GM21786 (cell line): Measurements from ENCODE around the gene LRP3.
"Not testable (repeated sequence)": the region's sequence is repeated elsewhere in the genome, so short reads cannot be mapped to it uniquely, and the experiment has no call there.

Experiments used
- ATAC-seq: cut with Tn5 transposase; IDR thresholded peaks from one replicate; pipeline ENCODE4 v1.9.1; 2021; ENCODE audit not compliant: unreplicated experiment

Gene LRP3

GRCh38 chr19:33201886-33202545 is 7.9 kb downstream of the LRP3 start:
- ATAC-seq = no peak

GRCh38 chr19:33202546-33203507 is 8.7 kb downstream of the LRP3 start:
- ATAC-seq = no peak

- ATAC-seq = no peak
Measured at GRCh38 chr19:33203529-33203928, 9.4 kb downstream of the LRP3 start.

GRCh38 chr19:33204136-33204973 is 10.2 kb downstream of the LRP3 start:
- no peak for ATAC-seq

- ATAC-seq = no peak
Measured at GRCh38 chr19:33205110-33205509, 11.0 kb downstream of the LRP3 start.

GRCh38 chr19:33205531-33206260 is 11.6 kb downstream of the LRP3 start:
- ATAC-seq = no peak

- no peak for ATAC-seq
Measured at GRCh38 chr19:33206261-33207039, 12.3 kb downstream of the LRP3 start.

- ATAC-seq = no peak
Measured at GRCh38 chr19:33207040-33207620, 13.0 kb downstream of the LRP3 start.

- ATAC-seq = no peak
Measured at GRCh38 chr19:33207903-33208302, 13.8 kb downstream of the LRP3 start.

GRCh38 chr19:33208371-33208895 is 14.3 kb downstream of the LRP3 start:
- no peak for ATAC-seq

GRCh38 chr19:33208904-33209849 is 15.0 kb downstream of the LRP3 start:
- no peak for ATAC-seq

GRCh38 chr19:33209850-33210230 is 15.7 kb downstream of the LRP3 start:
- ATAC-seq = not testable (repeated sequence)

- ATAC-seq = no peak
Measured at GRCh38 chr19:33210266-33210940, 16.3 kb downstream of the LRP3 start.

- ATAC-seq = no peak
Measured at GRCh38 chr19:33211794-33212435, 17.8 kb downstream of the LRP3 start.

- ATAC-seq = no peak
Measured at GRCh38 chr19:33212436-33213172, 18.5 kb downstream of the LRP3 start.

GRCh38 chr19:33214596-33214995 is 20.5 kb downstream of the LRP3 start:
- no peak for ATAC-seq
